Measurements from ENCODE around the gene CLMN. TPM values are rescaled to one million over a fixed set of nuclear protein-coding genes. Genes with fewer than 3 reads are reported as not detected.
"Not testable (repeated sequence)": the region's sequence is repeated elsewhere in the genome, so short reads cannot be mapped to it uniquely, and the experiment has no call there.

Gene CLMN
- total RNA-seq, 1 donor from 2014 or later, result 3.9 TPM

- Histone ChIP-seq H3K36me3 (ENCODE audit: control insufficient read depth, insufficient read depth, low read length) (no peaks in the 10 kb centered on the region), H3K4me3 (ENCODE audit: low read depth, low read length) (no peak overlapping the region), H3K27me3 (ENCODE audit: control insufficient read depth, insufficient read depth, low read length) (no peaks in the 10 kb centered on the region)
- DNase-seq (ENCODE audit: low read depth) (no peak), FAIRE-seq (no peak)
- TF ChIP-seq, protein P1, sequence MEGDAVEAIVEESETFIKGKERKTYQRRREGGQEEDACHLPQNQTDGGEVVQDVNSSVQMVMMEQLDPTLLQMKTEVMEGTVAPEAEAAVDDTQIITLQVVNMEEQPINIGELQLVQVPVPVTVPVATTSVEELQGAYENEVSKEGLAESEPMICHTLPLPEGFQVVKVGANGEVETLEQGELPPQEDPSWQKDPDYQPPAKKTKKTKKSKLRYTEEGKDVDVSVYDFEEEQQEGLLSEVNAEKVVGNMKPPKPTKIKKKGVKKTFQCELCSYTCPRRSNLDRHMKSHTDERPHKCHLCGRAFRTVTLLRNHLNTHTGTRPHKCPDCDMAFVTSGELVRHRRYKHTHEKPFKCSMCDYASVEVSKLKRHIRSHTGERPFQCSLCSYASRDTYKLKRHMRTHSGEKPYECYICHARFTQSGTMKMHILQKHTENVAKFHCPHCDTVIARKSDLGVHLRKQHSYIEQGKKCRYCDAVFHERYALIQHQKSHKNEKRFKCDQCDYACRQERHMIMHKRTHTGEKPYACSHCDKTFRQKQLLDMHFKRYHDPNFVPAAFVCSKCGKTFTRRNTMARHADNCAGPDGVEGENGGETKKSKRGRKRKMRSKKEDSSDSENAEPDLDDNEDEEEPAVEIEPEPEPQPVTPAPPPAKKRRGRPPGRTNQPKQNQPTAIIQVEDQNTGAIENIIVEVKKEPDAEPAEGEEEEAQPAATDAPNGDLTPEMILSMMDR (IDR thresholded peaks at IDR 0.05; ENCODE audit: insufficient read depth, low read length, severe bottlenecking), result no peak
Measured at GRCh38 chr14:95286645-95287044, 33.1 kb downstream of the CLMN start.

GRCh38 chr14:95285566-95285965 lies 34.1 kb downstream of the CLMN start:
- FAIRE-seq (no peak), DNase-seq (ENCODE audit: low read depth) (no peak)
- no peaks in the 10 kb centered on the region for H3K36me3 ChIP-seq (ENCODE audit: control insufficient read depth, insufficient read depth, low read length)
- no peak overlapping the region for H3K4me3 ChIP-seq (ENCODE audit: low read depth, low read length)
- no peaks in the 10 kb centered on the region for H3K27me3 ChIP-seq (ENCODE audit: control insufficient read depth, insufficient read depth, low read length)
- TF ChIP-seq, protein P1 (IDR thresholded peaks at IDR 0.05; ENCODE audit: insufficient read depth, low read length, severe bottlenecking), result no peak

DNA sequence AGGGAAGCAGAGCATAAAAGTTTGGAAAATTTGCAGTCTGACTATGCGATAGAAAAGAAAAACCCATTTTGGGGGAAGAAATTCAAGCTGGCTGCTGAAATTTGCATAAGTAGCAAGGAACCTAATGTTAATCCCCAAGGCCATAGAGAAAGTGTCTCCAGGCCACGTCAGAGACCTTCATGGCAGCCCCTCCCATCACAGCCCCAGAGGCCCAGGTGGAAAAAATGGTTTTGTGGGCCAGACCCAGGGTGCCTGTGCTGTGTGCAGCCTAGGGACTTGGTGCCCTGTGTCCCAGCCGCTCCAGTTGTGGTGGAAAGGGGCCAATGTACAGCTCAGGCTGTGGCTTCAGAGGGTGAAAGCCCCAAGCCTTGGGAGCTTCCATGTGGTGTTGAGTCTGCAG lies 35.9 kb downstream of the CLMN start:
- not testable (repeated sequence) for H3K36me3 ChIP-seq (ENCODE audit: control insufficient read depth, insufficient read depth, low read length); FAIRE-seq; H3K4me3 ChIP-seq (ENCODE audit: low read depth, low read length); H3K27me3 ChIP-seq (ENCODE audit: control insufficient read depth, insufficient read depth, low read length); DNase-seq (ENCODE audit: low read depth)

- H3K27me3 ChIP-seq (ENCODE audit: control insufficient read depth, insufficient read depth, low read length); H3K36me3 ChIP-seq (ENCODE audit: control insufficient read depth, insufficient read depth, low read length); DNase-seq (ENCODE audit: low read depth); H3K4me3 ChIP-seq (ENCODE audit: low read depth, low read length); FAIRE-seq: not testable (repeated sequence)
Measured at GRCh38 chr14:95282986-95283380, 36.7 kb downstream of the CLMN start.

DNA sequence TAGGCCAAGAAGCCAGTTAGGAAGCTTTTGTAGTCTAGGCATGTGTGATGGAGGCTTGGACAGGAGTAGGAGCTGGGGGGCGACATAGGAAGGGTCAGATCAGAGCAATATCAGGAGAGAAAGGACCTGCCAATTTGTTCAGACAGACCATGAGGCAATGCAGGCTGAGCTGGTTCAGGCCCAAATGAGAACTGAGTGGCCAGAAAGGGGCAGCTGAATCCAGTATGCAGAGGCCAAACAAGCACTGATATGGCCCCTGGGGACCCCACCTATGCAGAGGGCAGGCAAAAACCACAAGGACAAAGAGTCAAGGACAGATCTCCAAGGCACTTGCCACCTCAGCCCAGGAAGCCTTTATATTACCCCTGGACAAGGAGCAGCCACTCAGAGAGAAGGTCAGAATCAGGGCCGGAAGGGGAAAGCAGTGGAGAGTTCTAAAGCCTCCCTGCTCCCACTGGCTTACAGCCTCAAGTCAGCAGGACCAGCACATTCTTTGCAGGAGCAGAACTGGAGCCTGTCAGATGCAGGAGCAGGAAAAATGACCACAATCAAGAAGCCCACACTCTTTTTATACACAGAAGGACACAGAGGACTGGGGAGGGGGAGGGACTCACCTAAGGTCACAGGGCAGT lies 37.2 kb downstream of the CLMN start:
- H3K4me3 ChIP-seq (ENCODE audit: low read depth, low read length), result no peak overlapping the region
- H3K27me3 ChIP-seq (ENCODE audit: control insufficient read depth, insufficient read depth, low read length), result no peaks in the 10 kb centered on the region
- no peak for FAIRE-seq
- TF ChIP-seq, protein P1 (IDR thresholded peaks at IDR 0.05; ENCODE audit: insufficient read depth, low read length, severe bottlenecking), result no peak
- no peaks in the 10 kb centered on the region for H3K36me3 ChIP-seq (ENCODE audit: control insufficient read depth, insufficient read depth, low read length)
- no peak for DNase-seq (ENCODE audit: low read depth)

GRCh38 chr14:95281560-95282176 lies 38.0 kb downstream of the CLMN start:
- H3K27me3 ChIP-seq (ENCODE audit: control insufficient read depth, insufficient read depth, low read length), result no peaks in the 10 kb centered on the region
- DNase-seq (ENCODE audit: low read depth) (no peak), FAIRE-seq (no peak)
- no peaks in the 10 kb centered on the region for H3K36me3 ChIP-seq (ENCODE audit: control insufficient read depth, insufficient read depth, low read length)
- TF ChIP-seq, protein P1 (IDR thresholded peaks at IDR 0.05; ENCODE audit: insufficient read depth, low read length, severe bottlenecking), result no peak
- H3K4me3 ChIP-seq (ENCODE audit: low read depth, low read length), result no peak overlapping the region

DNA sequence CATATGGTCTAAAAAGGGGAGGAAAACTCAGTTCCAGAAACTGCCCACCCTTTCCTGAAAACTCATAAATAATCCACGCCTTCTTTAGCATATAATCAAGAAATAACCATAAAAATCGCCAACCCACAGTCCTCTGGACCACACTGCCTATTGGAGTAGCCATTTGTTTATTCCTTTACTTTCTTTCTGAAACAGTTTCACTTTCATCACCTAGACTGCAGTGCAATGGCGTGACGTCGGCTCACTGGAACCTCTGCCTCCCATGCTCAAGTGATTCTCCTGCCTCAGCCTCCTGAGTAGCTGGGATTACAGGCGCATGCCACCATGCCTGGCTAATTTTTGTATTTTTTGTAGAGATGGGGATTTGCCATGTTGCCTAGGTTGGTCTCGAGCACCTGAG lies 44.2 kb downstream of the CLMN start:
- TF ChIP-seq, protein P1 (IDR thresholded peaks at IDR 0.05; ENCODE audit: insufficient read depth, low read length, severe bottlenecking), result no peak
- no peak overlapping the region for H3K4me3 ChIP-seq (ENCODE audit: low read depth, low read length)
- no peak for FAIRE-seq
- no peak for DNase-seq (ENCODE audit: low read depth)
- no peaks in the 10 kb centered on the region for H3K27me3 ChIP-seq (ENCODE audit: control insufficient read depth, insufficient read depth, low read length)
- H3K36me3 ChIP-seq (ENCODE audit: control insufficient read depth, insufficient read depth, low read length), result no peaks in the 10 kb centered on the region
